H7 (cell line): ENCODE measurements around the gene RNF212B. TPM values are rescaled to one million over a fixed set of nuclear protein-coding genes. Genes with fewer than 3 reads are reported as not detected.
"Not testable (repeated sequence)": the region's sequence is repeated elsewhere in the genome, so short reads cannot be mapped to it uniquely, and the experiment has no call there.

Experiments used
- DNase-seq: peaks from one replicate; pipeline ENCODE4 v3.0.0; 2012
- H3K27me3 ChIP-seq: 2 replicates; pipeline ENCODE4 v1.6.0; 2011; ENCODE audit warnings: mild to moderate bottlenecking, low read length; ENCODE audit not compliant: control insufficient read depth, insufficient read depth
- H3K36me3 ChIP-seq: replicated peaks from 2 replicates; pipeline ENCODE4 v1.5.1; 2011; ENCODE audit warnings: low read length; ENCODE audit not compliant: control insufficient read depth, insufficient read depth
- H3K4me3 ChIP-seq: 2 replicates; pipeline ENCODE4 v1.5.1; 2011; ENCODE audit warnings: low read depth, mild to moderate bottlenecking, control low read depth, low read length, moderate library complexity; ENCODE audit not compliant: insufficient read depth
- total RNA-seq: library from RNA; depleted of rRNA; stranded (reverse); fragments of >200 nt; shearing (Covaris generic); gene quantifications from 2 replicates; pipeline ENCODE4 v1.2.3, GENCODE V29; 2014; rRNA removed

Gene RNF212B
- 0.24 TPM in 1 of 2 replicates, not detected in the other for total RNA-seq

- Histone ChIP-seq H3K4me3 (peak within 1 kb of the TSS; percentile 35), H3K36me3 (no peaks in the 10 kb centered on the region), H3K27me3 (no peaks in the 10 kb centered on the region)
- peak; percentile 96 for DNase-seq
Observed at GRCh38 chr14:23237772-23238594, at the start of gene RNF212B. Gene RNF212B (plus strand): TSS chr14:23237936. CDS start chr14:23240346, 2,410 bp downstream.

GRCh38 chr14:23193432-23193831 lies 44.3 kb upstream of the RNF212B start:
- H3K27me3 ChIP-seq, result no peaks in the 10 kb centered on the region
- H3K4me3 ChIP-seq, result no peak overlapping the region
- DNase-seq, result no peak
- H3K36me3 ChIP-seq, result no peaks in the 10 kb centered on the region

GRCh38 chr14:23195552-23196101 lies 42.1 kb upstream of the RNF212B start:
- H3K36me3 ChIP-seq, result no peaks in the 10 kb centered on the region
- H3K27me3 ChIP-seq, result no peaks in the 10 kb centered on the region
- DNase-seq, result no peak
- no peak overlapping the region for H3K4me3 ChIP-seq

- not testable (repeated sequence) for DNase-seq, H3K4me3 ChIP-seq, H3K36me3 ChIP-seq, H3K27me3 ChIP-seq
Observed at GRCh38 chr14:23196487-23196886, 41.2 kb upstream of the RNF212B start.

- H3K27me3 ChIP-seq, H3K4me3 ChIP-seq, H3K36me3 ChIP-seq, DNase-seq: not testable (repeated sequence)
Observed at GRCh38 chr14:23199141-23199540, 38.6 kb upstream of the RNF212B start.

- H3K4me3 ChIP-seq, result no peak overlapping the region
- H3K27me3 ChIP-seq, result no peaks in the 10 kb centered on the region
- no peaks in the 10 kb centered on the region for H3K36me3 ChIP-seq
- no peak for DNase-seq
Observed at GRCh38 chr14:23202001-23202400, 35.7 kb upstream of the RNF212B start.

GRCh38 chr14:23206422-23207145 lies 31.2 kb upstream of the RNF212B start:
- DNase-seq, result no peak
- H3K27me3 ChIP-seq, result no peaks in the 10 kb centered on the region
- H3K4me3 ChIP-seq, result no peak overlapping the region
- H3K36me3 ChIP-seq, result no peaks in the 10 kb centered on the region

GRCh38 chr14:23207146-23207540 lies 30.6 kb upstream of the RNF212B start:
- Histone ChIP-seq H3K27me3 (no peaks in the 10 kb centered on the region), H3K4me3 (no peak overlapping the region), H3K36me3 (no peaks in the 10 kb centered on the region)
- no peak for DNase-seq

GRCh38 chr14:23208324-23208723 lies 29.4 kb upstream of the RNF212B start:
- no peak for DNase-seq
- H3K36me3 ChIP-seq, result no peaks in the 10 kb centered on the region
- H3K27me3 ChIP-seq, result no peaks in the 10 kb centered on the region
- H3K4me3 ChIP-seq, result no peak overlapping the region

- Histone ChIP-seq H3K4me3 (no peak overlapping the region), H3K36me3 (no peaks in the 10 kb centered on the region), H3K27me3 (no peaks in the 10 kb centered on the region)
- DNase-seq, result no peak
Observed at GRCh38 chr14:23209651-23210423, 27.9 kb upstream of the RNF212B start.

GRCh38 chr14:23215421-23215820 lies 22.3 kb upstream of the RNF212B start:
- H3K36me3 ChIP-seq, result no peaks in the 10 kb centered on the region
- H3K4me3 ChIP-seq, result no peak overlapping the region
- DNase-seq, result no peak
- no peaks in the 10 kb centered on the region for H3K27me3 ChIP-seq

GRCh38 chr14:23217032-23218020 lies 20.4 kb upstream of the RNF212B start:
- Histone ChIP-seq H3K36me3 (no peaks in the 10 kb centered on the region), H3K27me3 (no peaks in the 10 kb centered on the region), H3K4me3 (no peak overlapping the region)
- no peak for DNase-seq

GRCh38 chr14:23219075-23219474 lies 18.7 kb upstream of the RNF212B start:
- Histone ChIP-seq H3K4me3 (no peak overlapping the region), H3K27me3 (no peaks in the 10 kb centered on the region), H3K36me3 (no peaks in the 10 kb centered on the region)
- DNase-seq, result no peak
